Colonic mucosa (tissue), 4 donors: ENCODE data around the gene LTB4R2. TPM values are rescaled to one million over a fixed set of nuclear protein-coding genes. Genes with fewer than 3 reads are reported as not detected.

Experiments
- DNase-seq: peaks from one replicate; pipeline ENCODE4 v3.0.0-alpha.2; 2020
- H3K27ac ChIP-seq: fragments of 200-600 bp; one replicate; pipeline ENCODE4 v1.8.0; 2021
- H3K27me3 ChIP-seq: fragments of 200-600 bp; one replicate; pipeline ENCODE4 v1.8.0; 2021
- H3K36me3 ChIP-seq: fragments of 200-600 bp; one replicate; pipeline ENCODE4 v1.8.0; 2021
- H3K4me1 ChIP-seq: fragments of 200-600 bp; one replicate; pipeline ENCODE4 v1.8.0; 2021; ENCODE audit warnings: mild to moderate bottlenecking
- H3K4me3 ChIP-seq: fragments of 200-600 bp; one replicate; pipeline ENCODE4 v1.8.0; 2021
- H3K9ac ChIP-seq, 2 donors: one replicate each; pipeline ENCODE4 v1.7.0; 2013; ENCODE audit warnings: control low read depth in 2 of 2, low read depth in 2 of 2, low read length in 2 of 2
- H3K9me3 ChIP-seq: fragments of 200-600 bp; one replicate; pipeline ENCODE4 v1.8.0; 2021
- CTCF ChIP-seq: fragments of 200-600 bp; IDR thresholded peaks from one replicate; pipeline ENCODE4 v1.8.0; 2022; ENCODE audit warnings: antibody characterized with exemption, mild to moderate bottlenecking
- intact Hi-C: fragments of 100-400 bp; cut with DNase I; formaldehyde crosslinking; loops from one replicate; pipeline ENCODE4 v1.14.1; 2022
- total RNA-seq, 2 donors: library from RNA; stranded (reverse); fragmentation: NEBNext Ultra II Directional in 1 of 2; extraction: Animal tissue kit (Norgen Biotek cat#: 25700) in 1 of 2; gene quantifications; one replicate each; pipeline ENCODE4 v1.2.1, GENCODE V29; 2021
- donor health status: healthy.
- donor health status: DM: no; HTN: no; CAD: no.
- donor health status: DM: no; HTN: no; CAD: no.

LTB4R2 gene
- total RNA-seq, 2 donors from 2014 or later = 2.7 to 7.8 TPM

GRCh38 chr14:24262821-24263733 lies 46.9 kb upstream of the LTB4R2 start, which contains the start of gene TGM1:
TGM1 (minus strand) TSS chr14:24263177; CDS start chr14:24262352, 825 bp downstream.
- intact Hi-C loops = no loop called here
- Histone ChIP-seq H3K9me3 (no peaks in the 10 kb centered on the region), H3K27ac (no peak within 1 kb of the TSS), H3K36me3 (peaks cover 7% of the 10 kb centered on the region), H3K9ac (no peak within 1 kb of the TSS), H3K4me3 (no peak within 1 kb of the TSS), H3K4me1 (no peaks in the 10 kb centered on the region), H3K27me3 (no peaks in the 10 kb centered on the region)
- no peak for TF ChIP-seq CTCF
- DNase-seq = no peak

- no peak overlapping the region for H3K27ac ChIP-seq
- no peak for TF ChIP-seq CTCF
- DNase-seq = no peak
- peaks cover 7% of the 10 kb centered on the region for H3K36me3 ChIP-seq
- intact Hi-C loops = no loop called here
- no peaks in the 10 kb centered on the region for H3K27me3 ChIP-seq
- no peaks in the 10 kb centered on the region for H3K4me1 ChIP-seq
- H3K9me3 ChIP-seq = no peaks in the 10 kb centered on the region
- no peak overlapping the region for H3K4me3 ChIP-seq
- no peak overlapping the region for H3K9ac ChIP-seq
Measured at GRCh38 chr14:24263848-24264247, 46.1 kb upstream of the LTB4R2 start.

DNA sequence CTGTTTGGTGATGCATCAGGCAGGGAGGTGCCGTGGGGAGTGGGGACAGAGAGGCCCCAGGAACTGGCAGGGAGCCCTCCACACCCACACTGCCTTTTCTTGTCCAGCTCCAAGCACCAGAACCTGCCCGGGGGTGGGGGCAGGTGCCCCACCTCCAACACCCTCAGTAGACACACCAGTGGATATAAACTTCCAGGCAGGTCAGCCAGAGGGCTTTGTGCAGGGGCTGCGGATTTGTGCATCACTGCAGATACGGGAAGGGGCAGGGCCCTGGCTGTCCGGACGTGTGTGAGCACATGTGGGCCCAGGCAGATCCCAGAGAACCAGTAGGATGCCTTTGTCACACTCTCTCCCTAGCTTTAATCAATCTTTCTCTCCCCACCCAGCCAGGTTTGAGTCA lies 45.6 kb upstream of the LTB4R2 start:
- DNase-seq = no peak
- peaks cover 7% of the 10 kb centered on the region for H3K36me3 ChIP-seq

GRCh38 chr14:24266344-24267244 lies 43.3 kb upstream of the LTB4R2 start:
- H3K27ac ChIP-seq = no peak overlapping the region
- no peak overlapping the region for H3K9ac ChIP-seq
- no peak for TF ChIP-seq CTCF
- DNase-seq = no peak
- no peaks in the 10 kb centered on the region for H3K27me3 ChIP-seq
- H3K36me3 ChIP-seq = peaks cover 7% of the 10 kb centered on the region
- no peak overlapping the region for H3K4me3 ChIP-seq
- H3K4me1 ChIP-seq = no peaks in the 10 kb centered on the region
- H3K9me3 ChIP-seq = no peaks in the 10 kb centered on the region
- intact Hi-C loops = no loop called here

More for the DNA sequence above, 45.6 kb upstream of the LTB4R2 start:
- Histone ChIP-seq H3K4me1 (no peaks in the 10 kb centered on the region), H3K9ac (no peak overlapping the region), H3K9me3 (no peaks in the 10 kb centered on the region), H3K27me3 (no peaks in the 10 kb centered on the region), H3K4me3 (no peak overlapping the region), H3K27ac (no peak overlapping the region)
- no peak for TF ChIP-seq CTCF
- intact Hi-C loops = no loop called here

GRCh38 chr14:24267516-24267915 lies 42.4 kb upstream of the LTB4R2 start:
- Histone ChIP-seq H3K27me3 (no peaks in the 10 kb centered on the region), H3K9me3 (no peaks in the 10 kb centered on the region), H3K4me1 (no peaks in the 10 kb centered on the region), H3K9ac (no peak overlapping the region), H3K36me3 (peaks cover 7% of the 10 kb centered on the region), H3K4me3 (no peak overlapping the region), H3K27ac (no peak overlapping the region)
- intact Hi-C loops = no loop called here
- no peak for DNase-seq
- TF ChIP-seq CTCF = no peak
